MCF 10A (cell line): ENCODE measurements around the gene HPF1. TPM values are rescaled to one million over a fixed set of nuclear protein-coding genes. Genes with fewer than 3 reads are reported as not detected.
A peak's percentile ranks its signal among the peaks of the same experiment; 100 is the strongest.

ENCODE experiments used
- BruUV-seq: library from RNA; stranded (reverse); fragments of 400-500 nt; replicated peaks from 2 replicates; lab custom pipeline; 2021; lab: Mats Ljungman, UMichigan
- CTCF ChIA-PET: fragments of 300-600 bp; sonication (Branson Sonifier 250); formaldehyde crosslinking; extraction: SDS; loops from one replicate; lab custom pipeline; 2021; ENCODE audit warnings: antibody characterized with exemption, inconsistent platforms; lab: Yijun Ruan, JAX
- POLR2A ChIA-PET: fragments of 300-600, 350-650 bp; sonication (Branson Sonifier 250); formaldehyde crosslinking; extraction: SDS; loops from one replicate; lab custom pipeline; 2020; ENCODE audit warnings: antibody characterized with exemption, inconsistent platforms; lab: Yijun Ruan, JAX
- DNase-seq: peaks from one replicate; pipeline ENCODE4 v3.0.0-alpha.2; 2018; ENCODE audit not compliant: unreplicated experiment
- H3K27ac Mint-ChIP-seq: one replicate; pipeline ENCODE4 v1.8.0; 2022; ENCODE audit warnings: mild to moderate bottlenecking, low read depth, mixed read lengths; ENCODE audit not compliant: unreplicated experiment
- H3K27me3 Mint-ChIP-seq: one replicate; pipeline ENCODE4 v1.8.0; 2022; ENCODE audit warnings: mixed read lengths; ENCODE audit not compliant: insufficient read depth, unreplicated experiment
- H3K36me3 Mint-ChIP-seq: one replicate; pipeline ENCODE4 v1.8.0; 2022; ENCODE audit warnings: mild to moderate bottlenecking, moderate library complexity, mixed read lengths; ENCODE audit not compliant: insufficient read depth, unreplicated experiment
- H3K4me1 Mint-ChIP-seq: one replicate; pipeline ENCODE4 v1.8.0; 2022; ENCODE audit warnings: mixed read lengths; ENCODE audit not compliant: insufficient read depth, unreplicated experiment
- H3K4me3 Mint-ChIP-seq: one replicate; pipeline ENCODE4 v1.8.0; 2022; ENCODE audit warnings: mild to moderate bottlenecking, moderate library complexity, mixed read lengths; ENCODE audit not compliant: unreplicated experiment
- H3K9me3 Mint-ChIP-seq: one replicate; pipeline ENCODE4 v1.8.0; 2022; ENCODE audit warnings: mixed read lengths; ENCODE audit not compliant: unreplicated experiment
- CTCF ChIP-seq: fragments of 200-600 bp; IDR thresholded peaks from one replicate; pipeline ENCODE4 v1.8.0; 2022; ENCODE audit warnings: antibody characterized with exemption, mild to moderate bottlenecking; ENCODE audit not compliant: unreplicated experiment
- intact Hi-C: fragments of 100-400 bp; cut with micrococcal nuclease; formaldehyde crosslinking; loops from 2 replicates; pipeline ENCODE4 v1.14.1; 2022
- total RNA-seq: library from RNA; stranded (reverse); gene quantifications from 2 replicates; pipeline ENCODE4 v1.2.3, GENCODE V29; 2022

HPF1 gene
- total RNA-seq, 1 experiment from 2014 or later = 15.6 TPM

GRCh38 chr4:169690787-169691186 is 67.0 kb downstream of the HPF1 start:
- H3K36me3 Mint-ChIP-seq = peaks cover 50% of the 10 kb centered on the region
- no peak for DNase-seq
- TF ChIP-seq CTCF = no peak
- H3K9me3 Mint-ChIP-seq = no peaks in the 10 kb centered on the region
- BruUV-seq = no TSS peak
- H3K4me3 Mint-ChIP-seq = no peak overlapping the region
- H3K27me3 Mint-ChIP-seq = no peaks in the 10 kb centered on the region
- CTCF ChIA-PET = interaction anchor here (0.7 kb wide), 1 partner anchor 107 kb away, joined by 6 read pairs; no protein-coding TSS in a partner anchor
- intact Hi-C loops = no loop called here
- no peaks in the 10 kb centered on the region for H3K4me1 Mint-ChIP-seq
- POLR2A ChIA-PET = interaction anchor here (0.7 to 0.8 kb wide), 2 partner anchors 40 to 519 kb away, joined by 4 to 5 read pairs; no protein-coding TSS in a partner anchor
- no peak overlapping the region for H3K27ac Mint-ChIP-seq

GRCh38 chr4:169689681-169690080 is 68.1 kb downstream of the HPF1 start:
- intact Hi-C loops = no loop called here
- H3K27ac Mint-ChIP-seq = no peak overlapping the region
- POLR2A ChIA-PET = interaction anchor here (1.2 kb wide), 1 partner anchor 10 kb away, joined by 3 read pairs; no protein-coding TSS in a partner anchor

GRCh38 chr4:169682372-169683047 is 75.2 kb downstream of the HPF1 start:
- BruUV-seq = no TSS peak
- TF ChIP-seq CTCF = no peak

More at GRCh38 chr4:169689681-169690080, 68.1 kb downstream of the HPF1 start:
- H3K36me3 Mint-ChIP-seq = peaks cover 43% of the 10 kb centered on the region
- DNase-seq = no peak
- no peaks in the 10 kb centered on the region for H3K9me3 Mint-ChIP-seq
- CTCF ChIA-PET = no interaction called here
- no TSS peak for BruUV-seq
- no peak for TF ChIP-seq CTCF
- no peak overlapping the region for H3K4me3 Mint-ChIP-seq
- H3K4me1 Mint-ChIP-seq = no peaks in the 10 kb centered on the region
- H3K27me3 Mint-ChIP-seq = no peaks in the 10 kb centered on the region

More at GRCh38 chr4:169682372-169683047, 75.2 kb downstream of the HPF1 start:
- no peaks in the 10 kb centered on the region for H3K9me3 Mint-ChIP-seq
- CTCF ChIA-PET = interaction anchor here (0.6 kb wide), 1 partner anchor 387 kb away, joined by 3 read pairs; no protein-coding TSS in a partner anchor
- intact Hi-C loops = no loop called here
- H3K4me3 Mint-ChIP-seq = no peak overlapping the region
- peak; percentile 33 for DNase-seq
- POLR2A ChIA-PET = interaction anchor here (0.6 to 2.5 kb wide), 4 partner anchors 21 to 69 kb away, joined by 3 to 10 read pairs (median 6); no protein-coding TSS in a partner anchor
- no peaks in the 10 kb centered on the region for H3K4me1 Mint-ChIP-seq
- peaks cover 36% of the 10 kb centered on the region for H3K36me3 Mint-ChIP-seq
- no peak overlapping the region for H3K27ac Mint-ChIP-seq
- H3K27me3 Mint-ChIP-seq = no peaks in the 10 kb centered on the region

Other genes with a start within 250 kb of the HPF1 start
- 15.5 and 17.2 TPM in 2 replicates for gene NEK1, start 145.4 kb downstream of the HPF1 start, total RNA-seq
- gene CLCN3, start 137.4 kb downstream of the HPF1 start, total RNA-seq = 56.0 and 67.8 TPM in 2 replicates